PC-3 (cell line): ENCODE data around the gene QPCT. TPM values are rescaled to one million over a fixed set of nuclear protein-coding genes. Genes with fewer than 3 reads are reported as not detected.

Source experiments
- ATAC-seq: fragments of 200-7000 bp; cut with Tn5 transposase; 2 replicates; pipeline ENCODE4 v1.9.1; 2020; ENCODE audit warnings: mild to moderate bottlenecking, moderate library complexity
- BruUV-seq: library from RNA; stranded (reverse); fragments of 400-500 nt; replicated peaks from 2 replicates; lab custom pipeline; 2021; lab: Mats Ljungman, UMichigan
- CTCF ChIA-PET: fragments of 300-600 bp; sonication (Branson Sonifier 250); formaldehyde crosslinking; loops from one replicate; lab custom pipeline; 2022; ENCODE audit warnings: antibody characterized with exemption; lab: Charles Lee
- POLR2A ChIA-PET: fragments of 300-600 bp; sonication (Branson Sonifier 250); formaldehyde crosslinking; loops from one replicate; lab custom pipeline; 2022; ENCODE audit warnings: antibody characterized with exemption; ENCODE audit not compliant: unreplicated experiment; lab: Charles Lee
- DNase-seq: peaks from one replicate; pipeline ENCODE4 v3.0.0-alpha.2; 2015
- H2AFZ ChIP-seq: fragments of 300-600 bp; sonication (generic); 2 replicates; pipeline ENCODE4 v1.6.0; 2016; ENCODE audit warnings: antibody characterized with exemption, low read length
- H3F3A ChIP-seq: fragments of 300-600 bp; sonication (generic); one replicate; pipeline ENCODE4 v1.6.0; 2017; ENCODE audit warnings: antibody characterized with exemption, low read length, control low read depth, mild to moderate bottlenecking; ENCODE audit not compliant: unreplicated experiment
- H3K27ac ChIP-seq: fragments of 300-600 bp; sonication (generic); 2 replicates; pipeline ENCODE4 v1.5.1; 2016; ENCODE audit warnings: mild to moderate bottlenecking, low read length
- H3K27me3 ChIP-seq: fragments of 300-600 bp; sonication (generic); 2 replicates; pipeline ENCODE4 v1.6.1; 2016; ENCODE audit warnings: low read length, mixed read lengths
- H3K36me3 ChIP-seq: fragments of 300-600 bp; sonication (generic); 2 replicates; pipeline ENCODE4 v1.6.1; 2016; ENCODE audit warnings: low read depth, mixed run types, low read length, mixed read lengths
- H3K4me1 ChIP-seq: fragments of 300-600 bp; sonication (generic); 2 replicates; pipeline ENCODE4 v1.5.1; 2016; ENCODE audit warnings: low read length; ENCODE audit not compliant: insufficient read depth
- H3K4me2 ChIP-seq: fragments of 300-600 bp; sonication (generic); 2 replicates; pipeline ENCODE4 v1.6.0; 2016; ENCODE audit warnings: low read length
- H3K4me3 ChIP-seq: fragments of 300-600 bp; sonication (generic); 2 replicates; pipeline ENCODE4 v1.5.1; 2016; ENCODE audit warnings: mild to moderate bottlenecking, low read length, mixed read lengths
- H3K79me2 ChIP-seq: fragments of 300-600 bp; sonication (generic); 2 replicates; pipeline ENCODE4 v1.6.1; 2017; ENCODE audit warnings: low read length, mixed read lengths
- H3K9ac ChIP-seq: fragments of 300-600 bp; sonication (generic); 2 replicates; pipeline ENCODE4 v1.6.0; 2016; ENCODE audit warnings: mild to moderate bottlenecking, low read length
- H3K9me2 ChIP-seq: fragments of 300-600 bp; sonication (generic); replicated peaks from 2 replicates; pipeline ENCODE4 v1.6.1; 2016; ENCODE audit warnings: mixed run types, low read length, mixed read lengths
- H3K9me3 ChIP-seq: fragments of 300-600 bp; sonication (generic); 2 replicates; pipeline ENCODE4 v1.6.1; 2016; ENCODE audit warnings: low read length, mixed read lengths
- H4K20me1 ChIP-seq: fragments of 300-600 bp; sonication (generic); 2 replicates; pipeline ENCODE4 v1.6.1; 2016; ENCODE audit warnings: low read length, mixed read lengths
- EZH2 ChIP-seq: fragments of 300-600 bp; sonication (generic); IDR thresholded peaks from one replicate; pipeline ENCODE4 v1.6.1; 2017; ENCODE audit warnings: antibody characterized with exemption, mild to moderate bottlenecking, low read length; ENCODE audit not compliant: unreplicated experiment
- EZH2phosphoT487 ChIP-seq: fragments of 300-600 bp; sonication (generic); IDR thresholded peaks from 2 replicates; pipeline ENCODE4 v1.6.1; 2018; ENCODE audit warnings: mild to moderate bottlenecking, antibody characterized with exemption, low read length, borderline replicate concordance
- intact Hi-C: fragments of 100-400 bp; cut with micrococcal nuclease; formaldehyde crosslinking; loops from 2 replicates; pipeline ENCODE4 v1.9.0; 2023
- total RNA-seq: library from RNA; depleted of rRNA; stranded (reverse); fragments of >200 nt; gene quantifications from 2 replicates; pipeline ENCODE4 v1.2.3, GENCODE V29; 2014; rRNA removed
- TF ChIP-seq, protein P1 (sequence below): fragments of 300-600 bp; sonication (generic); conservative IDR thresholded peaks from 2 replicates; pipeline ENCODE4 v1.5.1; 2017; ENCODE audit warnings: antibody characterized with exemption, low read depth, mild to moderate bottlenecking, low read length

QPCT gene
- total RNA-seq, 1 experiment from 2014 or later, result not detected

- Histone ChIP-seq H3K27me3 (no peaks in the 10 kb centered on the region), H3K27ac (no peak overlapping the region), H3F3A (no peaks in the 10 kb centered on the region), H3K9ac (no peak overlapping the region), H3K79me2 (no peaks in the 10 kb centered on the region), H3K4me1 (peaks cover 9% of the 10 kb centered on the region), H3K36me3 (no peaks in the 10 kb centered on the region), H3K9me2 (no peaks in the 10 kb centered on the region), H3K4me2 (no peak overlapping the region), H4K20me1 (no peaks in the 10 kb centered on the region), H3K4me3 (no peak overlapping the region), H3K9me3 (no peaks in the 10 kb centered on the region), H2AFZ (no peak overlapping the region)
- no peak for ATAC-seq
- DNase-seq, result no peak
- BruUV-seq, result no TSS peak
- CTCF ChIA-PET, result no interaction called here
- TF ChIP-seq, protein P1, sequence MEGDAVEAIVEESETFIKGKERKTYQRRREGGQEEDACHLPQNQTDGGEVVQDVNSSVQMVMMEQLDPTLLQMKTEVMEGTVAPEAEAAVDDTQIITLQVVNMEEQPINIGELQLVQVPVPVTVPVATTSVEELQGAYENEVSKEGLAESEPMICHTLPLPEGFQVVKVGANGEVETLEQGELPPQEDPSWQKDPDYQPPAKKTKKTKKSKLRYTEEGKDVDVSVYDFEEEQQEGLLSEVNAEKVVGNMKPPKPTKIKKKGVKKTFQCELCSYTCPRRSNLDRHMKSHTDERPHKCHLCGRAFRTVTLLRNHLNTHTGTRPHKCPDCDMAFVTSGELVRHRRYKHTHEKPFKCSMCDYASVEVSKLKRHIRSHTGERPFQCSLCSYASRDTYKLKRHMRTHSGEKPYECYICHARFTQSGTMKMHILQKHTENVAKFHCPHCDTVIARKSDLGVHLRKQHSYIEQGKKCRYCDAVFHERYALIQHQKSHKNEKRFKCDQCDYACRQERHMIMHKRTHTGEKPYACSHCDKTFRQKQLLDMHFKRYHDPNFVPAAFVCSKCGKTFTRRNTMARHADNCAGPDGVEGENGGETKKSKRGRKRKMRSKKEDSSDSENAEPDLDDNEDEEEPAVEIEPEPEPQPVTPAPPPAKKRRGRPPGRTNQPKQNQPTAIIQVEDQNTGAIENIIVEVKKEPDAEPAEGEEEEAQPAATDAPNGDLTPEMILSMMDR, result no peak
- no peak for TF ChIP-seq EZH2
- no peak for TF ChIP-seq EZH2phosphoT487
- POLR2A ChIA-PET, result no interaction called here
- intact Hi-C loops, result no loop called here
These were observed 78.4 kb downstream of the QPCT start for GRCh38 chr2:37422816-37423215.

Other genes with a start within 250 kb of the QPCT start
- 29.3 and 30.9 TPM in 2 replicates for gene EIF2AK2, start 187.7 kb upstream of the QPCT start, total RNA-seq
- gene SULT6B1, start 156.0 kb upstream of the QPCT start, total RNA-seq, result not detected in 2 replicates
- 30.8 and 43.8 TPM in 2 replicates for gene CEBPZOS, start 148.1 kb upstream of the QPCT start, total RNA-seq
- 39.8 and 40.7 TPM in 2 replicates for gene CEBPZ, start 113.0 kb upstream of the QPCT start, total RNA-seq
- gene NDUFAF7, start 113.0 kb upstream of the QPCT start, total RNA-seq, result 12.3 and 13.2 TPM in 2 replicates
- 26.4 and 27.2 TPM in 2 replicates for gene PRKD3, start 19.8 kb upstream of the QPCT start, total RNA-seq